GM19351 (cell line): ENCODE measurements around the gene SPOPL.

Experiments used
- ATAC-seq: cut with Tn5 transposase; IDR thresholded peaks from one replicate; pipeline ENCODE4 v1.9.1; 2021; ENCODE audit warnings: mild to moderate bottlenecking, moderate library complexity; ENCODE audit not compliant: unreplicated experiment

SPOPL gene

DNA sequence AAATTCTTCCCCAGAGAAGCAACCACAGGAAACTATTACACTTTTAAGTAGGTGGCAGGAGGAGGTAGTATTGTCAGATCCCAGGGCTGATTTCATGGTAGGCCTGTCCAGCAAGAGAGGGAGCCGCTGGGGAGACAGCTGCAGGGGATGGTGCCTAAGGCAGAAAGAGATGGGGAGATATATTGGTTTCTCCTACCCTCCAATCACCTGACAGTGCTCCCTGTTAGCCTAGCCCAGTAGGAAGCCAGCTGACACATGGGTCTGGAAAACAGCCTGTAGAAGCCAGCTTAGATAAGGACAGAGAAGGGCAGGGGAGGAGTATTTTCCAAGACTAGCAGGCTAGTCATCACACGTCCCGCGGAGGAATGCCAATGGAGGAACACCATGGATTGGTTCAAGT, 8.2 kb upstream of the SPOPL start:
- ATAC-seq = no peak

DNA sequence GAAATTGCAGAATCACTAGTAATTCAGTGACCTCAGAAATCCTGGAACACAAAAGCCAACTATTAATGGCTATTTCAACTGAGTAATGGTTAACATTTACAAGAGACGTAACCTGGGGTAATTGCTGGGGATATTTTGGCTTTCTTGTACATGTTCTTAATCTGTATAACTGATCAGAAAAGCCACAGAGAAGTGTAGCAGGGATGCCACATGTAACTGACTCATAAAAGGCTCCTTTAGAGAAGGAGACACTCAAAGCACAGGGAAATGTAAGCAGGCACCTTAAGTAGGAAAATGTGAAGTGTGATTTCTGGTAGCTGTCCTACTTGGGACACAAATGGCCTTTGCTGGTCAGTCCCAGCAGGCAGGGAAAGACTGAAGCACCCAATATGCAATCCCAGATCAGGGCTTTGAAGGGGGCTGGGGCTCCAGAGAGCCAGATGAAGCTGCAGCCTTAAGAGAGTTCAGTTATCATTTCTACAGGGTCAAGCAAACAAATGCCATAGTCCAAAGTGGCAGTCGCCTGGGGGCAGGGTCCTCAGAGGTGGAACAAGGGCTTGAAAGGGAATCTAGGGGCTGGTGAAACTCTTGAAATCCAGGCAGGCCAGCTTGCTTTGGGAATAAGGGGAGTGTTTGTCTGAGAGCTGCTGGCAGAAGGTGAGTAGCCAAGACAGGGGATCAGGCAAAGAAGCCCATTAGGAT, 7.2 kb upstream of the SPOPL start:
- ATAC-seq = no peak

DNA sequence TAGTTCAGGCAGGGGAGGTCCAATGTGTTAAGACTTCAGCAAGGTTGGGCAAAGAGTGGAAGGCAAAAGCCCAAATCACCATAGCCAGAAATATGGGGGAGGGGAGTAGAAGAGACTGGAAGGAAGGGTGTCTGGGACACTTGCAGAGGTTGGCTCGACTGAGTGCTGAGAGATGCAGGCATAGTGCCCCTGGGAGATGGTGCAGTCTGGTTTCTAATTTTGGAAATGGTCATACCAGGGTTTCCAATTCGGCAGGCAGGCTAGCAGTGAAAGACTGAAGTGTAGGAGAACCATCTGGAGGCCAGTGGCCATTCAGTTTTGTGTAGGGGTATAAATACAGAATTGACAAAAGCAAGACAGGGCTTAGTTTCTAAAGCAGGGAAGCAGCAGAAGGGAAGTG, 6.2 kb upstream of the SPOPL start:
- ATAC-seq = no peak

DNA sequence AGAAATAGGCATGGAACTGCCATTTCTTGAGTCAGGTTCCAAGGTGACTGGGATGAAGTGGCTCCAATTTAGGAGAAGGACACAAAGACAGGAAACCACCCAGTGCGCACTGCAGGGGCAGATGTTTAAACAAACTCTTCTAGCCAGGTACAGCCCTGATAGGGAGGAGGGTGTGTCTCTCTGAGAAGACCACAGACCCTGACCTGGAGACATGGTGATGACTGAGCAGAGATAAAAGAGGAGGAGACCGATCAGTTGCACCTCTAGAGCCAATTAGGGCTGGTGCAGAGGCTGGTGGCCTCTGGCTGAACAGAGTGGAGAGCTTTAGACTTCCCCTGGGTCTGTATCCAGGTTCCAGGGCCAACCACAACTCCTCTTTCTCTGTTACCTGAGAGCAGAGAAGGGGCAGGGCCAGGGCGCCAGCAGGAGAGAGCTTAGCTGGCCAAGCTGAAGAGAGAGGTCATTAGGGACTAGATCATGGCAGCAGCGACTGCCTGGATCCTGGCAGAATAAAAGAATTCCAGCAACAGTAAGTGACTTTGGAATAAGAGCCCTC, 5.4 kb upstream of the SPOPL start:
- no peak for ATAC-seq

DNA sequence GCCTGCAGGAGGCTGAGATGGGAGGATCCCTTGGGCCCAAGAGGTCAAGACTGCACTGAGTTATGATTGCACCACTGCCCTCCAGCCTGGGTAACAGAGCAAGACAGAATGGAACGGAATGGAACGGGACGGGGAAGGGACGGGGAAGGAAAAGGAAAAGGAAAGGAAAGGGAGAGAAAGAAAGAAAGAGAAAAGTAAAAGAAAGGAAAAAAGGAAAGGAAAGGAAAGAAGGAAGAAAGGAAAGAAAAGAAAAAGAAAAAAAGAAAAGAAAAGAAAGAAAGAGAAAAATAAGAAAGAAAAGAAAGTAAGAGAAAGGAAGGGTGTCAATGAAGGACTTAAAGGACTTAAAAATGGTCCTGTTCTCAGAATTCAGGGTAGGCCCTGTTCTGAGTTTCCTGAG, 4.3 kb upstream of the SPOPL start:
- ATAC-seq = no peak

DNA sequence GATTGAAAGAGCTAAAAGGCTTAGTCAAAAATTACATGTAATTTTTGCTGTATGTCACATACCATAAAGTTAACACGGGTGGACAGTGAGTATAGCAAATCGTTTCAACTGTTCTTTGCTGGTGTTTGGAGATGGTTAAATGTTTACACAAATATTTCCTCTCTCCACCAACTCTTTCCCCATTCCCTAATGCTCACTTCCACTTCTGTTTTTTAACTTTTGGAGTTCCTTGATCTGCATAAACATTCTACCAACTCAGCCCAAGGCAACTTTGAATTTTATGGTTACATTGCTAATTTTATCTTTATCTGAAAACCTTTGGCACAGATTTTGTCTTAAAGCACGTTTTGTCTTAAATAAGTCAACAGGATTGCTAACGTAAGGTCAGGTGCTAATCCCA, 1.9 kb upstream of the SPOPL start:
- no peak for ATAC-seq

DNA sequence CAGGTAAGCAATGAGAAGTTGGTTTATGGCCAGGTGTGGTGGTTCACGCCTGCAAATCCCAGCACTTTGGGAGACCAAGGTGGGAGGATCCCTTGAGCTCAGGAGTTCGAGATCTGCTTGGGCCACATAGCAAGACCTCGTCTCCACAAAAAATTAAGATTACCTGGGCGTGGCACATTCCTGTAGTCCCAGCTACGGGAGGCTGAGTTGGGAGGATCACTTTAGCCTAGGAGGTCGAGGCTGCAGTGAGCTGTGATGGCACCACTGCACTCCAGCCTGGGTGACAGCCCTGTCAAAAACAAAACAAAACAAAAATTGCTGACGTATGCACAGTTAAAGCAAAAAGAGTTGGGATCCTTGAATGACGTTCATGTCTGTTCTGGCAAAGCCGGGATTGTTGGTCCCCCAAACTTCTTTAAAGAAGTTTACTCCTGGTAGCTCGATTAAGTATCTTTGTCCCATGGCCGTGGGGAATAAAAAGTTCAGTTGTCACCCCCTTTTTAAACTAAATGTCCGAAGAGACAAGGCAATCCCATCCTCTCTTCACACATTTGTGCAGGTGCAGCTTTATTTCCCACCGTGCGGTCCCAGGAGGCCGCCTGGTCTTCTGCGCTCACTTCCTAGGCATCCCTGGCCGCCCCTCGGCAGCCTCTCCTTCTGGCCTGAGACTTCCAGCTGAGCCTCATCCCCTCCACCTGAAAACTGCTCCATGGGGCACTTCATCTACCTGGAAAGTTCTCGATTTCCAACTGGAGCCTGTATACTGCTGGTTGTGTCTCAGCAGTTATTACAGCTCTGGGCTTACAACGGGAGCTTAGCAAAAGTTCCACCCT, 762 bp upstream of the SPOPL start:
- peak; percentile 0 for ATAC-seq

DNA sequence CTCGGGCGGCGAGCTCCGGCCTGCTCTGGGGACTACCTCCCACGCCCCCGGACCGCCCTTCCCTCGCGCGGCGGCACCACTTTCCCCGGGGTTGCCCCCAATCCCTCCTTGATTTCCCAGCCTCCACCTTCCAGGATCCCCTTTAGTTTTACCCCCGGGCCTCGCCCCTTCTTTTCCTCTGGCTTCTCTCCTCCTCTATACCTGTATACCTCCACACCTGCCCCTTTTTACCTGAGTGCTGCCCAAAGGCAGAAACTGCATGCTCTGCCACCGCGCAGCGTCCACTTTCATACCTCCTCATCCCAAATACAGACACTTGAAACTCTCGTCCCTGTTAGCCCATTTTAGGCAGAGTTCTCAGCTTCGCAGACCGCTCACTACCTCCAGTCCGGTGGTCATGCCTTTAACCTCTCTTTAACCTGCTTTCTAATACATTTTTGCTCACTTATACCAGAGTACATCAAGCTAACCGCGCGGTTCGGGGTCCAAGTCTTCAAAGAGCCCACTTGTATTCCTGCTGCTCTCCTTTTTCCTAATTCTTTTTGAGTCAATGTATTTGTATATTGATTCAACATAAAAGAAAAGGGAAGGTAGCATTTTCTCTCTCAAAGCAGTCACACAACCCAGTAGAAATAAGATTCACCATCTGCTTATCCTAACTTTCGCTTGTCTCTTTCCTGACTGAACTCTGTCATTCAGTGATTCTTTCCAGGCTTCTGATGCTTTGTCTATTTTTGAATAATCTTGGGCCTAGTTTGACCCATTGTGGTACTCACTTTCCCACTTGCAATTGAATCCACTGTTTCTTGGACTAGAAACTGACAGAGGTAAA, 901 bp downstream of the SPOPL start:
- no peak for ATAC-seq

DNA sequence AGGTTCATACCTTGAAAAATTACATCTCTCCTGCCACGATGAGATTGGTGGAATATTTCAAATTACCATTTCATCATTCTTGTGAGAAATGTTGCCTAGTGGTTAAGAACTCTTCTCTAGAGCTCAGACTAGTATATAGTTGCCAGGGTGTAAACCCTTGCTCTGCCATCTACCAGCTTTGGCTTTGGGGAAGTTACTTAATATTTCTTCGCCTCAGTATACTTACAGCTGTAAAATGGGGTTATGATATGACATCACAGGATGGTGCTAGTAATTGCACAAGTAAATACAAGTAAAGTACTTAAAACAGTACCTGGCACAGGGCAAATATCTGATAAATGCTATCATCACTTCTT, 1.5 kb downstream of the SPOPL start:
- peak; percentile 22 for ATAC-seq

DNA sequence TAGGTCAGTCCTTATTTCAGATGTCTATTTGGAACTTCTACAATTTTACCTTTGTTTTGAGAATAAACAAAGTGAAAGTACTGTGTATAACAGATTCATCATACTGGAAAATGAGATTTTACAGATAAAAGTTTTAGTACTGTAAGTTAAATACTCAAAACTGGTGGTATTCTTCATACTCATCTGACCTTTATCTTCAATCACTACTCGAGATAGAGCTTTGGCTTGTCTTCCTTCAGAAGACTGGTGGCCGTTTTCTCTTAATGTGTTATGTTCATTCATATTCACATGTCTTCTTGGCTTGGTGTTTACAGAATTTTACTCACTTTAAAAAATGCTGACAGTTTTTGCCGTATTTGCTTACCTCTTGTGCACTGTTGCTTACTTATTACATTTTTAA, 2.1 kb downstream of the SPOPL start:
- no peak for ATAC-seq

DNA sequence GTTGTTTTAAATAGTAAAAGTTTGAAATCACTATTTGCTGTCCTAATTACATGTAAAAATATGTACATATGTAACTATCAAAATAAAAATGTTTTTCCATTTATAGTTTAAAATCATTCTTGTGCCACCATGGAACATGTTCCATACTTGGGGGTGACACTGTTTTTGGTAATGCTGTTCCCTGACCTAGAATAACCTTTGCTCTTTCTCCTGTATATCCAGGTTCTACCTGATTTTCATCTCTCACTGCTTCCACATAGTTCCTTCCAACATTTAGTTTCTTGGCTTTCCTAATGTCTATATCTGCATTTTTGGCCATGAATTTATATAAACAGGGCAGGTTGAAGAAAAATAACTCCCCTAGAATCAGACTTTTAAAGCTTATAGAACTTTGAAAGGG, 2.5 kb downstream of the SPOPL start:
- no peak for ATAC-seq

DNA sequence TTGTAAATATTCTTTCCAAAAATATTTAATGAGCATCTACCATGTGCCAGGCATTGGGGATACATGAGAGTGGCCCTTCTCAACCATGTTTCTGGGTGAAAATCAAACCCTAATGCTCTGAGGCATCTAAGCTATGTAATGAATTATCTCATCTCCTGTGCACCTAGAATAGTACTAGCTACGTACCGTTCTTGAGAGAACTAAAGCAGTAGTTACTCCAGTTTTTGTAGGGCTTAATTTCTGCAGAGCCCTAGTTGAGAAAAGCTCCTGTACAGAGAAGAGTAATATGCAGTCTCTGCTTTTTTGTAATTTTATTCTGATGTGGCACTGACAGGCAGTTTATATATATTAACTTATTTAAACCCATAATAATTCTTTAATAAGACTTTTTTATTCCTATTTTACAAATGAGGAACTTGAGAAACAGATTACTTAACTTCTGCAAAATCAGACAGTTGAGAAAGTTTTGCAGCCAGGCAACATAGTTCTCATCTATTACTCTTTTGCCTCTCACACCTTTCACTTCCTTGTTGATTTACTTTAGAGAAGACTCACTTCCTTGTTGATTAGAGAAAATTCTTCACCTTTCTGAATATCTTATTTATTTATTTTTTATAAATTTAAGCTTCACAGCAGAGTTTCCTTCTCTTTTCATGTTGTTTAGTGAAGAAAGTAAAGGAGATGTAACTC, 3.1 kb downstream of the SPOPL start:
- peak; percentile 48 for ATAC-seq

DNA sequence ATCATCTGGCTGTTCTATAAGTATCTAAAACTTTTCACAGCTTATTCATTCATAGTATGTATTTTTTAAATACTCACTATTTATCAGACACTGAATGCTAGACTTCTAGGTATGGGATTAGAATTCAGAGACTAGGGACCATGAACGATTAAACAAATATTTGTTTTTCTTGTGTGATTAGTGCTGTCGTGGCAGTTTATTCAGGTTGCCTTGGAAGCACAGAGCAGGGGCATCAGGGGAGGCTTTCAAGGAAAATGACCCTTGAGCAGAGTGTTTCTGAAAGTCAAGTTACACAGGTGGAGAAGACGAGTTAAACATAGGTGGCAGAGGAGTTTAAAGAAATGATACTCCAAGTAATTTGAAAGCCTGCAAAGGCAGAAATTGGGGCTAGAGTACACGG, 5.7 kb downstream of the SPOPL start:
- no peak for ATAC-seq

DNA sequence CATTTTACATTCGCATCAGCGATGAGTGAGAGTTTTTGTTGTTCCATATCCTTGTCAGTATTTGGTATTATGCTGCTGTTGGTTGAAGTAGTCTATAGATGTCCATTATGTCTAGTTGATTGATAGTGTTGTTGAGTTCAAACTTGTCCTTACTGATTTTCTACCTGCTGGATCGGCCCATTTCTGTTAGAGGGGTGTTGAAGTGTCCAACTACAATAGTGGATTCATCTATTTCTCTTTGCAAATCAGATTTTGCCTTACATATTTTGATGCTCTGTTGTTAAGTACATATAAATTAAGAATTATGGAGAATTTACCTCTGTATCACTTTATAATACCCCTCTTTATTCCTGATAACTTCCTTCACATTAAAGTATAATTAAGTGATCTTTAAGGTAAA, 8.7 kb downstream of the SPOPL start:
- no peak for ATAC-seq

DNA sequence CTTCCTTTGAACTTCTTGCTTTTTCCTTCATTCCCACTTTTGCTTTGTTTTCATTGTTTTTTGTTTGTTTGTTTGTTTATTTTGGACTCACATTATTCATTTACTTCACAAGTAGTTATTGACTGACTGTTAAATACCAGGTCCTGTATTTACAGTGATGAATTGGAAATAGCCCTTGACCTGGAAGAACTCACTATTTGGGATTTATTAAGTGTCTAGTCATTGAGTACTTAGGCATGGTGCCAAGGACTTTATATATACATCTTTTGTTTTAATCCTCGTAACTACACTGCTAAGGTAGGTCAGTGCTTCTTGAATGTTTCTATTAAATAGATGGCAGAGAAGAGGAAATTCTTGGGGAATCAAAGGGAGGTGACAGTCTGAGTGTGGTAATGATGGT, 11.1 kb downstream of the SPOPL start:
- no peak for ATAC-seq

DNA sequence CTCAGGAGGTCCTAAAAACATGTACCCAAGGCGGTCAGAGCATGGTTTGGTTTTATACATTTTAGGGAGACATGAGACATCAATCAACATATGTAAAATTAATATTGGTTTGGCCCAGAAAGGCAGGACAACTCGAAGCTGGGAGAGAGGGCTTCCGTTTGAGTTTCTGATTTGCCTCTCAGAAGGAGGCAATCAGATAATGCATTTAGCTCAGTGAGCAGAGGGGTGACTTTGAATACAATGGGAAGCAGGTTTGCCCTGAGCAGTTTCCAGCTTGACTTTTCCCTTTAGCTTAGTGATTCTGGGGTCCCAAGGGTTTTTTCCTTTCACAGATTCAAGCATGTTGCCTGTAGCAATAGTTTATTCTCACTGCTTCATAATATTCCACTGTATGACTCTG, 12.6 kb downstream of the SPOPL start:
- no peak for ATAC-seq

DNA sequence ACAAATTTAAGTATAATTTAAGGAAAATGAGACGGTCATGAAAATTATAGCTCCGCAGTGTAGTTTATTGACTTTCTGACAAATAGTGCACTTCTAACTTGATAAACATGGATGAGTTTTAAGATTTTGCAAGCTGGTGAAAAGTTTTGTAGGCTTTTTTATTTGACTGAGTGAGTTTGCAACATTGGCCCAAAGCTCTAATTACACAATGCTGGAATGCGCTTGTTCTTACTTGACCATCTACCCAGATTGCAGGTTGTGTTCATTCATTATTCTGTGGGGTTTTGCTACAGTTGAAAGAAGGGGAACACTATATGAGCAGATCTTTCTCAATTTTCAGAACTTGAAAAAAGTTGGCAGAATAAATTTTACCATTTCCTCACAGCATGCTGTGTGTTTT, 13.5 kb downstream of the SPOPL start:
- no peak for ATAC-seq

DNA sequence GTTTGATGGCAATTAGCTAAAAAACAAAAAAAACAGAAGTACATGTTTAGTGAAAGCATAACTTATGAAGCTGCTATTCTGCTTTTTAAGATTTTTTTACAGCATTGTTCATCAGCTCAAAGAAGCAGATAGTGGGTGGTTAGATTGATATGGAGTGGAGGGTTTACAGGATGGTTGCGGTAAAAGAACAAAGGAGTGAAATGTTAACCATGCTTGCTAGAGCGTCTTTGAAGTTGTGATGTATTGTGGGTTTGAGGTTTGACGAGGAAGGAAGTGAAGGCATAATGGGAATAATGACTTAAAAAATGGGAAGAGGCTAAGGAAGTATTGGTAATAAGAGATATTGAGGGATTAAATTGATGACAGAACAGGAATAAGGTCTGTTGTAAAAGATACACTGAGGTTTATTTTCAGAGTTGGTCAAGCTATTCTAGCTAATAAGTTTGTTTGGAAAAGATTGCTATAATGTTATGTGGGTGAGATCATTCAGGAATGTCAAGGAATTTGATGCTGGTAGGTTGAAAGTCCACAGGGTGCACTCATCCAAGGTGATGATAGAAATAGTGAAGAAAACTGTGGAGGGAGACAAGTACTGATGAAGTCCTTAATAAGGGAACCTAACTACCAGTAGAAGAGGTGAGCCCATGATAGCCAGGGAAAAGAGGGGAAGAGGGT, 14.6 kb downstream of the SPOPL start:
- ATAC-seq = no peak

DNA sequence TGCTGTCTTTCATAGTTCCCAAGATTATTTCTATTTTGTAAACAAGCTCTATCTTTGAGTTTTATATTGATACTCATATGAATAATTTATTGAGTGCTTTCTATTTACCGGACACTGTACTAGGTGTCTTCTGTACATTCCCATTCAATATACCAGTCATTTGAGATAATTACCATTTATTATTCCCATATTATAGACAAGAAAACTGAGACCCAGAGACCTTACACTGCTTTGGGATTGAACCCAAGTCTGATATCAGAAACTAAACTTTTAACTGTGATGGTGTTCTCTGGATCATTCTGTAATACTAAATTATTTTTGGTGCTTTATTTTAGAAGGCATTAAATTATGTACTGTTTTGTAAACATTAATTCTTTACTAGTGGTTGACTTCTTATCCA, 17.3 kb downstream of the SPOPL start:
- no peak for ATAC-seq

DNA sequence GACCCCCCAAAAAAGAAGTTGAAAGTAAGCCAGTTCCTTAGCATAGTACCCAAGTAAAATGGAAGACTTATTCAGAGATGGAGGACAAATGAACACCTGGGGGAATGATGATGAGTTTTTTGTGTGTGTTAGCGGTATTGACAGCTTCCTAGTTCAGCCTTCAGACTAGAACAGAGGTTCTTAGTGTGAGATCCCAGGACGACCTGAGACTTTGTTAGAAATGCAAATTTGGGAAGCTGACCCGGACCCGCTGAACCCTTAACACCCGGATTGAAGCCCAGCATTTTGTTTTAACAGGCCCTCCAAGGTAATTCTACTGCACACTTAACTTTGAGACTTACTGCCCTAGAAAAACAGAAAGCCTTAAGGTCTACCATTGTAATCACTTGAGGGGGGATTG, 20.3 kb downstream of the SPOPL start:
- ATAC-seq = no peak
